ENCODE measurements around the gene FA2H. TPM values are rescaled to one million over a fixed set of nuclear protein-coding genes. Genes with fewer than 3 reads are reported as not detected.
"Not testable (repeated sequence)": the region's sequence is repeated elsewhere in the genome, so short reads cannot be mapped to it uniquely, and the experiment has no call there.

Gene FA2H
- total and polyA plus RNA-seq, 2 donors (not counting 1 experiment from before 2014, with no cell fraction given), result not detected

DNA sequence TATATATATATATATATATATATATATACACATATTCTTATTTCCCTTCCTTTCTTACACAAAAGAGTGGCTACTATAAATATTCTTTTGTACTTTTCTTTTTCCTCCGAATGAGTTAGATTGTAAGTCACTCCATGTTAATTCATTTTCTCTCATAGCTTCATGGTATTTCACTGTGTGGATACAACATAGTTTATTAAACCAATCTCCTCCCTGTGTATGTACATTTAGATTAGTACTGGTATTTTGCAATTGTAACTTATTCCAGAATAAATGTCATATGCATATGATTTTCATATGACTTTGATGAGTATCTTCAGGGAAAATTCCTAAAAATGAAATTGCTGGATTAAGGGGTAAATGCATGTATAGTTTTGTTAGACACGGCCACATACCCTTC lies 20.0 kb upstream of the FA2H start:
- no peak overlapping the region for H3K27ac ChIP-seq (ENCODE audit: insufficient read depth, low read length)

DNA sequence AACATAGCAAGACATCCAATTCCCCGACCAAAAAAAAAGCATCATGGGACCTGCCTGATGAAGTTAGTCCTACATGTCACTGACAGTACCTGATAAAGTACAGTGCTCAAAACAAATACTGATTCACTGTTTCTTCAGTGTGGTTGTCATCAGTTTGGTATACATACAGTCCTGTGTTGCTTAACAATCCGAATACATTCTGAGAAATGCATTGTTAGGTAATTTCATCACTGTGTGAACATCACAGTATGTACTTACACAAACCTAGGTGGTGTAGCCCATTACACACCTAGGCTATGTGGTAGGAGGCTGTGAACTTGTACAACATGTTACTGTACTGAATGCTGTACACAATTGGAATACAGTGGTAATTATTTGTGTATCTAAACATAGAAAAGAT lies 19.0 kb upstream of the FA2H start:
- TF ChIP-seq EZH2 (IDR thresholded peaks at IDR 0.05; ENCODE audit: low read length, missing control alignments), result no peak
- TF ChIP-seq, protein P1, sequence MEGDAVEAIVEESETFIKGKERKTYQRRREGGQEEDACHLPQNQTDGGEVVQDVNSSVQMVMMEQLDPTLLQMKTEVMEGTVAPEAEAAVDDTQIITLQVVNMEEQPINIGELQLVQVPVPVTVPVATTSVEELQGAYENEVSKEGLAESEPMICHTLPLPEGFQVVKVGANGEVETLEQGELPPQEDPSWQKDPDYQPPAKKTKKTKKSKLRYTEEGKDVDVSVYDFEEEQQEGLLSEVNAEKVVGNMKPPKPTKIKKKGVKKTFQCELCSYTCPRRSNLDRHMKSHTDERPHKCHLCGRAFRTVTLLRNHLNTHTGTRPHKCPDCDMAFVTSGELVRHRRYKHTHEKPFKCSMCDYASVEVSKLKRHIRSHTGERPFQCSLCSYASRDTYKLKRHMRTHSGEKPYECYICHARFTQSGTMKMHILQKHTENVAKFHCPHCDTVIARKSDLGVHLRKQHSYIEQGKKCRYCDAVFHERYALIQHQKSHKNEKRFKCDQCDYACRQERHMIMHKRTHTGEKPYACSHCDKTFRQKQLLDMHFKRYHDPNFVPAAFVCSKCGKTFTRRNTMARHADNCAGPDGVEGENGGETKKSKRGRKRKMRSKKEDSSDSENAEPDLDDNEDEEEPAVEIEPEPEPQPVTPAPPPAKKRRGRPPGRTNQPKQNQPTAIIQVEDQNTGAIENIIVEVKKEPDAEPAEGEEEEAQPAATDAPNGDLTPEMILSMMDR (conservative IDR thresholded peaks at IDR 0.05 in 1 of 2, IDR thresholded peaks at IDR 0.05 in 1 of 2; ENCODE audit: low read depth in 1 of 2, low read length in 2 of 2), result no peak
- no peaks in the 10 kb centered on the region for H4K20me1 ChIP-seq (ENCODE audit: control insufficient read depth, extremely low read depth, insufficient read depth, low read length)
- H3K4me2 ChIP-seq (ENCODE audit: extremely low read depth, insufficient read depth, low read length), result no peak overlapping the region
- peaks cover 7% of the 10 kb centered on the region for H3K27me3 ChIP-seq (ENCODE audit: control insufficient read depth, insufficient read depth, low read length)
- no peaks in the 10 kb centered on the region for H3K79me2 ChIP-seq (ENCODE audit: control insufficient read depth, insufficient read depth, low read length)
- H3K4me1 ChIP-seq (ENCODE audit: control insufficient read depth, extremely low read depth, insufficient read depth, low read length), result no peaks in the 10 kb centered on the region
- H3K4me3 ChIP-seq (replicated peaks in 1 of 4; ENCODE audit: control extremely low read depth in 1 of 4, insufficient read depth in 1 of 4, low read depth in 3 of 4, low read length in 4 of 4), result no peak overlapping the region
- no peak for DNase-seq (ENCODE audit: low read depth in 2 of 2)
- H3K9ac ChIP-seq (ENCODE audit: insufficient read depth, low read length), result no peak overlapping the region
- H3K36me3 ChIP-seq (ENCODE audit: control insufficient read depth, insufficient read depth, low read length), result no peaks in the 10 kb centered on the region
- no peaks in the 10 kb centered on the region for H3K9me3 ChIP-seq (ENCODE audit: control insufficient read depth, insufficient read depth, low read depth, low read length)
- H3K27ac ChIP-seq (ENCODE audit: insufficient read depth, low read length), result no peak overlapping the region
- H2AFZ ChIP-seq (ENCODE audit: low read length), result no peak overlapping the region

More for the DNA sequence above, 20.0 kb upstream of the FA2H start:
- no peak for TF ChIP-seq EZH2 (IDR thresholded peaks at IDR 0.05; ENCODE audit: low read length, missing control alignments)
- TF ChIP-seq, protein P1 (conservative IDR thresholded peaks at IDR 0.05 in 1 of 2, IDR thresholded peaks at IDR 0.05 in 1 of 2; ENCODE audit: low read depth in 1 of 2, low read length in 2 of 2), result no peak
- DNase-seq (ENCODE audit: low read depth in 2 of 2), result no peak
- H3K4me2 ChIP-seq (ENCODE audit: extremely low read depth, insufficient read depth, low read length), result no peak overlapping the region
- H4K20me1 ChIP-seq (ENCODE audit: control insufficient read depth, extremely low read depth, insufficient read depth, low read length), result no peaks in the 10 kb centered on the region
- H2AFZ ChIP-seq (ENCODE audit: low read length), result no peak overlapping the region
- no peaks in the 10 kb centered on the region for H3K36me3 ChIP-seq (ENCODE audit: control insufficient read depth, insufficient read depth, low read length)
- H3K4me1 ChIP-seq (ENCODE audit: control insufficient read depth, extremely low read depth, insufficient read depth, low read length), result no peaks in the 10 kb centered on the region
- H3K4me3 ChIP-seq (replicated peaks in 1 of 4; ENCODE audit: control extremely low read depth in 1 of 4, insufficient read depth in 1 of 4, low read depth in 3 of 4, low read length in 4 of 4), result no peak overlapping the region
- no peak overlapping the region for H3K9ac ChIP-seq (ENCODE audit: insufficient read depth, low read length)
- peaks cover 7% of the 10 kb centered on the region for H3K27me3 ChIP-seq (ENCODE audit: control insufficient read depth, insufficient read depth, low read length)
- H3K9me3 ChIP-seq (ENCODE audit: control insufficient read depth, insufficient read depth, low read depth, low read length), result no peaks in the 10 kb centered on the region
- H3K79me2 ChIP-seq (ENCODE audit: control insufficient read depth, insufficient read depth, low read length), result no peaks in the 10 kb centered on the region

DNA sequence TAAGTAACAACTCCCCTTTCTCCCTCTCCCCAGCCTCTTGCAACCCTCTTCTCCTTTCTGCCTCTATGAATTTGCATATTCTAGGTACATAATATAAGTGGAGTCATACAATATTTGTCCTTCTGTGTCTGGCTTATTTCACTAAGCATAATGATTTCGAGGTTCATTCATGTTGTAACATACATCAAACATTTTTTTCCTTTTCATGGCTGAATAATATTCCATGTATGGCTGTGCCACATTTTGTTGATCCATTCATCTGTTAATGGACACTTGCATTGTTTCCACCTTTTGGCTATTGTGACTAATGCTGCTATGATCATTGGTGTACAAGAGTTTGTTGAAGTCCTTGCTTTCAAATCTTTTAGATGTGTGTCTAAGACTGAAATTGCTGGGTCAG lies 17.6 kb upstream of the FA2H start:
- Histone ChIP-seq H3K79me2 (ENCODE audit: control insufficient read depth, insufficient read depth, low read length) (no peaks in the 10 kb centered on the region), H3K4me3 (replicated peaks in 1 of 4; ENCODE audit: control extremely low read depth in 1 of 4, insufficient read depth in 1 of 4, low read depth in 3 of 4, low read length in 4 of 4) (no peak overlapping the region), H2AFZ (ENCODE audit: low read length) (no peak overlapping the region), H3K9me3 (ENCODE audit: control insufficient read depth, insufficient read depth, low read depth, low read length) (no peaks in the 10 kb centered on the region), H3K27ac (ENCODE audit: insufficient read depth, low read length) (no peak overlapping the region), H3K27me3 (ENCODE audit: control insufficient read depth, insufficient read depth, low read length) (peaks cover 7% of the 10 kb centered on the region), H3K4me1 (ENCODE audit: control insufficient read depth, extremely low read depth, insufficient read depth, low read length) (no peaks in the 10 kb centered on the region), H3K9ac (ENCODE audit: insufficient read depth, low read length) (no peak overlapping the region), H4K20me1 (ENCODE audit: control insufficient read depth, extremely low read depth, insufficient read depth, low read length) (no peaks in the 10 kb centered on the region), H3K36me3 (ENCODE audit: control insufficient read depth, insufficient read depth, low read length) (no peaks in the 10 kb centered on the region), H3K4me2 (ENCODE audit: extremely low read depth, insufficient read depth, low read length) (no peak overlapping the region)
- DNase-seq (ENCODE audit: low read depth in 2 of 2), result no peak
- TF ChIP-seq, protein P1 (conservative IDR thresholded peaks at IDR 0.05 in 1 of 2, IDR thresholded peaks at IDR 0.05 in 1 of 2; ENCODE audit: low read depth in 1 of 2, low read length in 2 of 2), result no peak
- TF ChIP-seq EZH2 (IDR thresholded peaks at IDR 0.05; ENCODE audit: low read length, missing control alignments), result no peak

DNA sequence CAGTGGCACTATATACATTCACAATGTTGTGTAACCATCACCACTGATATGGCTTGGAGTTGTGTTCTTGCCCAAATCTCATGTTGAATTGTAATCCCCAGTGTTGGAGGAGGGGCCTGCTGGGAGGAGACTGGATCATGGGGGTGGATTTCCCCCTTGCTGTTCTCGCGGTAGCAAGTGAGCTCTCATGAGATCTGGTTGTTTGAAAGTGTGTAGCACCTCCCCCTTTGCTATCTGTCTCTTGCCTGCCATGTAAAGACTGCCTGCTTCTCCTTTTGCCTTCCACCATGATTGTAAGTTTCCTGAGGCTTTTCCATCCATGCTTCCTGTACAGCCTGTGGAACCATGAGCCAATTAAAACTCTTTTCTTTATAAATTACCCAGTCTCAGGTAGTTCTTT lies 17.1 kb upstream of the FA2H start:
- H3K9me3 ChIP-seq (ENCODE audit: control insufficient read depth, insufficient read depth, low read depth, low read length); H3K27ac ChIP-seq (ENCODE audit: insufficient read depth, low read length); DNase-seq (ENCODE audit: low read depth in 2 of 2); H3K4me1 ChIP-seq (ENCODE audit: control insufficient read depth, extremely low read depth, insufficient read depth, low read length); H3K4me2 ChIP-seq (ENCODE audit: extremely low read depth, insufficient read depth, low read length); H3K27me3 ChIP-seq (ENCODE audit: control insufficient read depth, insufficient read depth, low read length); H3K36me3 ChIP-seq (ENCODE audit: control insufficient read depth, insufficient read depth, low read length); H3K4me3 ChIP-seq (replicated peaks in 1 of 4; ENCODE audit: control extremely low read depth in 1 of 4, insufficient read depth in 1 of 4, low read depth in 3 of 4, low read length in 4 of 4); H3K79me2 ChIP-seq (ENCODE audit: control insufficient read depth, insufficient read depth, low read length); H3K9ac ChIP-seq (ENCODE audit: insufficient read depth, low read length); H2AFZ ChIP-seq (ENCODE audit: low read length); H4K20me1 ChIP-seq (ENCODE audit: control insufficient read depth, extremely low read depth, insufficient read depth, low read length): not testable (repeated sequence)
